HFFc6 (cell line): ENCODE data around the gene FHIT. TPM values are rescaled to one million over a fixed set of nuclear protein-coding genes. Genes with fewer than 3 reads are reported as not detected.

ENCODE experiments used
- DNase-seq: peaks from one replicate; pipeline ENCODE4 v3.0.0-alpha.2; 2018
- H3K27ac Mint-ChIP-seq: 2 replicates; pipeline ENCODE4 v1.8.0; 2020; ENCODE audit warnings: mild to moderate bottlenecking, mixed read lengths
- H3K27me3 Mint-ChIP-seq: 2 replicates; pipeline ENCODE4 v1.8.0; 2021; ENCODE audit warnings: mild to moderate bottlenecking, moderate library complexity, mixed read lengths; ENCODE audit not compliant: insufficient read depth
- H3K36me3 Mint-ChIP-seq: 2 replicates; pipeline ENCODE4 v1.8.0; 2021; ENCODE audit warnings: low read depth, mixed read lengths
- H3K4me1 Mint-ChIP-seq: 2 replicates; pipeline ENCODE4 v1.8.0; 2020; ENCODE audit warnings: low read depth, mixed read lengths
- H3K4me3 Mint-ChIP-seq: 2 replicates; pipeline ENCODE4 v1.8.0; 2020; ENCODE audit warnings: mild to moderate bottlenecking, moderate library complexity, mixed read lengths
- H3K9me3 Mint-ChIP-seq: 2 replicates; pipeline ENCODE4 v1.8.0; 2020; ENCODE audit warnings: mild to moderate bottlenecking, mixed read lengths
- total RNA-seq, 6 experiments: library from RNA; stranded (reverse); fragmentation: NEBNext Ultra II Directional; extraction: Animal tissue kit (Norgen Biotek cat#: 25700); gene quantifications; 2 replicates in 1 of 6; 3 replicates in 5 of 6; pipeline ENCODE4 v1.2.3, GENCODE V29; 2021
- TF ChIP-seq, protein P1 (sequence below): fragments of 200-600 bp; sonication (generic); IDR thresholded peaks from 2 replicates; pipeline ENCODE4 v1.5.0; 2021; ENCODE audit warnings: antibody characterized with exemption, mild to moderate bottlenecking

FHIT gene
- total RNA-seq, 6 experiments from 2014 or later, result 0.33 to 0.38 TPM; not detected in 4

GRCh38 chr3:60827666-60828065 lies 423.6 kb downstream of the FHIT start:
- Mint-ChIP-seq H3K27ac (no peak overlapping the region), H3K4me3 (no peak overlapping the region), H3K36me3 (no peaks in the 10 kb centered on the region), H3K4me1 (no peaks in the 10 kb centered on the region), H3K9me3 (peaks cover 5% of the 10 kb centered on the region), H3K27me3 (peaks cover 5% of the 10 kb centered on the region; the same call in 1 of the 2 replicates)
- no peak for DNase-seq
- TF ChIP-seq, protein P1, sequence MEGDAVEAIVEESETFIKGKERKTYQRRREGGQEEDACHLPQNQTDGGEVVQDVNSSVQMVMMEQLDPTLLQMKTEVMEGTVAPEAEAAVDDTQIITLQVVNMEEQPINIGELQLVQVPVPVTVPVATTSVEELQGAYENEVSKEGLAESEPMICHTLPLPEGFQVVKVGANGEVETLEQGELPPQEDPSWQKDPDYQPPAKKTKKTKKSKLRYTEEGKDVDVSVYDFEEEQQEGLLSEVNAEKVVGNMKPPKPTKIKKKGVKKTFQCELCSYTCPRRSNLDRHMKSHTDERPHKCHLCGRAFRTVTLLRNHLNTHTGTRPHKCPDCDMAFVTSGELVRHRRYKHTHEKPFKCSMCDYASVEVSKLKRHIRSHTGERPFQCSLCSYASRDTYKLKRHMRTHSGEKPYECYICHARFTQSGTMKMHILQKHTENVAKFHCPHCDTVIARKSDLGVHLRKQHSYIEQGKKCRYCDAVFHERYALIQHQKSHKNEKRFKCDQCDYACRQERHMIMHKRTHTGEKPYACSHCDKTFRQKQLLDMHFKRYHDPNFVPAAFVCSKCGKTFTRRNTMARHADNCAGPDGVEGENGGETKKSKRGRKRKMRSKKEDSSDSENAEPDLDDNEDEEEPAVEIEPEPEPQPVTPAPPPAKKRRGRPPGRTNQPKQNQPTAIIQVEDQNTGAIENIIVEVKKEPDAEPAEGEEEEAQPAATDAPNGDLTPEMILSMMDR, result no peak

GRCh38 chr3:60826511-60826910 lies 424.7 kb downstream of the FHIT start:
- no peaks in the 10 kb centered on the region for H3K36me3 Mint-ChIP-seq
- no peaks in the 10 kb centered on the region for H3K4me1 Mint-ChIP-seq
- no peak for DNase-seq
- no peak overlapping the region for H3K4me3 Mint-ChIP-seq
- TF ChIP-seq, protein P1, result no peak
- peaks cover 5% of the 10 kb centered on the region for H3K9me3 Mint-ChIP-seq
- H3K27me3 Mint-ChIP-seq, result peaks cover 5% of the 10 kb centered on the region; the same call in 1 of the 2 replicates
- no peak overlapping the region for H3K27ac Mint-ChIP-seq

- Mint-ChIP-seq H3K4me3 (no peak overlapping the region), H3K27ac (no peak overlapping the region), H3K36me3 (no peaks in the 10 kb centered on the region), H3K4me1 (no peaks in the 10 kb centered on the region), H3K27me3 (no peaks in the 10 kb centered on the region), H3K9me3 (peaks cover 9% of the 10 kb centered on the region; the same call in 1 of the 2 replicates)
- TF ChIP-seq, protein P1, result no peak
- no peak for DNase-seq
Observed at GRCh38 chr3:60812502-60812901, 438.8 kb downstream of the FHIT start.

- H3K27ac Mint-ChIP-seq, result no peak overlapping the region
- no peaks in the 10 kb centered on the region for H3K36me3 Mint-ChIP-seq
- DNase-seq, result no peak
- no peaks in the 10 kb centered on the region for H3K27me3 Mint-ChIP-seq
- H3K9me3 Mint-ChIP-seq, result peaks cover 9% of the 10 kb centered on the region; the same call in 1 of the 2 replicates
- H3K4me3 Mint-ChIP-seq, result no peak overlapping the region
- H3K4me1 Mint-ChIP-seq, result no peaks in the 10 kb centered on the region
- TF ChIP-seq, protein P1, result no peak
Observed at GRCh38 chr3:60810881-60811280, 440.4 kb downstream of the FHIT start.

DNA sequence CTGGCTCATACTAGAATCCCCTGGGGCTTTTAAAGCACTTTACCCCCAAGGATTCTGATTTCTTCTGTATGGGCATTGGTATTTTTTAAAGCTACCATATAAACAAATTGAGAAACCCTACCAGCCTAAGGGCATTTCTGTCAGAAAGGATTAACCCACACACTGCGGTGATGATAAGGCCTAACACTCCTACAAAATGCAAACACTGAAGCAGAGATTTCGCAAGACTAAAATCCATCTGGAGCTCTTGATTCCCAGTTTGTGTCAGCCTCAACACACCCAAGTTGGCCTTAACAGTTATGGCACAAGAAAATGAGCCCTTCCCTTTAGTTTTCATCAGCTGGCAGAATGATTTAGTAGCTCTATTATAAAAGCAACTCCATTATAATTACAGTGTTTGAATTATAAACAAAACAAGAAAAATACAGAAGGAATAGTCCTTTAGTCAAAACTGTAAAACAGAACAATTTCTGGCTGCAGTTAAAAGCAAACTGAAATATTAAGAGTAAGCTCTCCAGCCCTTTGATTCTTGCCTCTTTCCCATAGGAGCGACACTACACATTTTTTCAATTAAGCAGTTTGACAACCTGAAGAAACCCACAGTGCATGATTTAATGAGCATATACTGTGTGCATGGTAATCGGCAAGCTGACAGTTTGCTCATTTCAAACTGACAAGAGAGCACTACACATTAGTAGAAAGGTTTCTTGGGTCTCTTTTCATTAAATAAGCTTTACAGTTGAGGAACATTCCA lies 441.2 kb downstream of the FHIT start:
- H3K36me3 Mint-ChIP-seq, result no peaks in the 10 kb centered on the region
- H3K4me3 Mint-ChIP-seq, result no peak overlapping the region
- H3K27ac Mint-ChIP-seq, result no peak overlapping the region
- no peaks in the 10 kb centered on the region for H3K4me1 Mint-ChIP-seq
- peaks cover 9% of the 10 kb centered on the region; the same call in 1 of the 2 replicates for H3K9me3 Mint-ChIP-seq
- TF ChIP-seq, protein P1, result no peak
- no peak for DNase-seq
- H3K27me3 Mint-ChIP-seq, result no peaks in the 10 kb centered on the region
